Fibroblast of gingiva (primary cell): ENCODE results near the gene ZNF212.
A peak's percentile ranks its signal among the peaks of the same experiment; 100 is the strongest.
"Not testable (repeated sequence)": the region's sequence is repeated elsewhere in the genome, so short reads cannot be mapped to it uniquely, and the experiment has no call there.

Source experiments
- DNase-seq: peaks from one replicate; pipeline ENCODE4 v3.0.0-alpha.2; 2011; ENCODE audit warnings: low read depth

Gene ZNF212

DNA sequence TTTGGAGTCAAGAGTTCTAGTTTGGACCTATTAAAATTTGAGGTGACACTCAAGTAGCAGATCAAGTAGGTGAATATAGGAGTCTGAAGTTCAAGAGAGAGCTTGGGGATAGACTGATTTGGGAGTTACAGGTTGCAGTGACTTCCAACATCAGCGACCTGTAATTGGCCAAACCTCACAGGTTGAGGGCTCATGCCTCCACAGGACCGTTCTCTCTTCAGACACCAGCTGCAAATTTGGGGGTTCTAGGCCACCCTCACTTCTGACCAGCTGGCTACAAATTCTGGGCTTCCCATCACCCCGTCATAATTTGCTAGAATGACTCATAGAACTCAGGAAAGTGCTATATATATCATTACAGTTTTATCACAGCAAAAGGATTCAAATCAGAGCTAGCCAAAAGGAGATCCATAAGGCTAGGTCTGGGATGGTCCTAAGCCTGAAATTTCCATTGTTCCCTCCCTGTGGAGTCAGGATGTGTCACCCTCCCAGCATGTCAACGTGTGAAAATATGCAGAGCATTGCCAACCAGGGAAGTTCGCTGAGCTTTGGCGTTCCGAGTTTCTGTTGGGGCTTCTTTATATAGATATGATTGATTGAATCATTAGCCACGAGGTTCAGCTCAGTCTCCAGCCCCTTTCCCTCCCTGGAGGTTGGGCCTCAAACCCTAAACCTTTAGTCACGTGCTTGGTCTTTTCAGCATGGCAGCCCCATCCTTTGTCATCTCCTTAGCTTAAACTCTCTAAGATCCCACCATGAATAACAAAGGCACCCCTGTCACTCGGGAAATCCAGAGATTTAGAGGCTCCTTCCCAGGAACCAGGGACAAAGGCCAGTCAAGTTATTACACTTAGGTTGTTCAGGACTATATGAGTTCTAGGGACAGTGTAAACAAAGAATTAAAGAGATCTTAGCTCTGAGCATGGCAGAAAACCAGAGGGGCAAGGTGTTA lies 20.7 kb upstream of the ZNF212 start:
- no peak for DNase-seq

- peak; percentile 49 for DNase-seq
Measured at GRCh38 chr7:149220534-149220933, 18.9 kb upstream of the ZNF212 start.

GRCh38 chr7:149223176-149223575 lies 16.3 kb upstream of the ZNF212 start:
- DNase-seq: no peak

GRCh38 chr7:149223761-149224160 lies 15.7 kb upstream of the ZNF212 start:
- DNase-seq: no peak

DNA sequence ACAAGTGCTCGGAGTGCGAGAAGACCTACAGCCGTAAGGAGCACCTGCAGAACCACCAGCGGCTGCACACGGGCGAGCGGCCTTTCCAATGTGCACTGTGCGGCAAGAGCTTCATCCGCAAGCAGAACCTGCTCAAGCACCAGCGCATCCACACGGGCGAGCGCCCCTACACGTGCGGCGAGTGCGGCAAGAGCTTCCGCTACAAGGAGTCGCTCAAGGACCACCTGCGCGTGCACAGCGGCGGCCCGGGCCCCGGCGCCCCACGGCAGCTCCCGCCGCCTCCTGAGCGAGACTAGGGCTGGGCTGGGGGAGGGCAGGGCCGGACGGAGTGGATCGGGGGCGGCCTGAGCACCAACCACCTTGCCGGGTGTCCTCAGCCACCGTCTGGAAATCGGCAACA lies 15.1 kb upstream of the ZNF212 start:
- DNase-seq: no peak

GRCh38 chr7:149225106-149225505 lies 14.3 kb upstream of the ZNF212 start:
- no peak for DNase-seq

DNA sequence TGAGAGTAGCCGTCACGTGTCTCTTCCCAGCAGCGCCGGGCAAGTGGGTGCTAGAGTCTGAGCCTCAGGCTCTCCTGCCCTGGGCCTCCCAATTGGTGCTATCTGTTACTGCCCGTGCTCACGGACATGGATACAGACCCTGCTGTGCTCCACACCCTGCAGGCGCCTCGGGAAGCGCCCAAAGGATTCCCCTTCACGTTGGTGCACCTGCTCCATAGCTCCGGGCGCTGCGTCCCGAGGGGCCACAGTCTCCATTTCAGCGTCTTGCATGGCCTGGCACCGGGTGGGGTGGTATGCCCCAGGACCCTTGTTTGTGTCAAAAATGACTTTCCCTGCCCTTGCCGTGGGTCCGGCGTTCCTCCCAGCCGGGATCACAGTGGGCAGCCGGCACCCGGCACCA lies 13.8 kb upstream of the ZNF212 start:
- DNase-seq: no peak

DNA sequence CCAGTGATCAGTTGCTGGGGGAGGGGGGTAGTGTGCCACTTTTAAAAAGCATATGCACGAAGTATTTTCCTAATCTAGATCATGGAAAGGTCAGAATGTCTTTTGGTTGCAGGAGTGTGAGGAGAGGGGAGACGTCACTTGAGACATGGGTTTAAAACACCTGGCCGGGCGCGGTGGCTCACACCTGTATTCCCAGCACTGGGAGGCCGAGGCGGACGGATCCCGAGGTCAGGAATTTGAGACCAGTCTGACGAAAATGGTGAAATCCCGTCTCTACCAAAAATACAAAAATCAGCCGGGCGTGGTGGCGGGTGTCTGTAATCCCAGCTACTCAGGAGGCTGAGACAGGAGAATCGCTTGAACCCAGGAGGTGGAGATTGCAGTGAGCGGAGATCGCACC lies 13.1 kb upstream of the ZNF212 start:
- not testable (repeated sequence) for DNase-seq

GRCh38 chr7:149226840-149227494 lies 12.5 kb upstream of the ZNF212 start:
- no peak for DNase-seq

GRCh38 chr7:149228831-149229471 lies 10.5 kb upstream of the ZNF212 start:
- no peak for DNase-seq

DNA sequence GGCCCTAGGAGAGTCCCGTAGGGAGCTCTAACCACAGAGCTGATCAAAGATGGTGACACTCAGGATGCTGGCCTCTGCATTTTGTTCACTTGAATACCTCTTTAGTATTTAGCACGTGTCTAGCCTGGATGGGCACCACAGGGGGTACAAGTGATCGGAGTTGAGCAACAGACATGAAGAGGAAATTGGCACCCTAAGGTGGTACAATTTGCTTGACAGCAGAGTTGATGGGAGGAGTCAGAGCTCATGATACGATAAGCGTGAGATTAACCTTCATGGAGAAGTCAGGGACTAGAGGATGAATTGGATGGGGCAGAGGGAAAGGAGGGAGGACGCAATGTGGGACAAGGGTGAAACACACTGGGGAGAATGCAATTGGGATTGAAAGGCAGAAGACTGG lies 9.9 kb upstream of the ZNF212 start:
- DNase-seq: no peak

DNA sequence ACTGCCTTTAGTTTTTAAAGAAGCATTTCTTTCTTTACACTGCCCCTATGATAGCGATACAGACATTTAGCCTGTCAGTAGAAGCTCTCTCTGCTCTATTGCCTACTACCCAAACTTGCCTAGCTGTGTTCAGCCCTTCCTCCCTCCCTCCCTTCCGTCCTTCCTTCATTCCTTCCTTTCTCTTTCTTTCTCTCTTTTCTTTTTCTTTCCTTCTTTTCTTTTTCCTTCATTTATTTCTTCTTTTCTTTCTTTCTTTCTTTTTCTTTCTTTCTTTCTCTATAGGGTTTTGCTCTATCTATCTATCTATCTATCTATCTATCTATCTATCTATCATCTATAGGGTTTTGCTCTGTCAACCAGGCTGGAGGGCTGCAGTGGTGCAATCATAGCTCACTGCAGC lies 7.1 kb upstream of the ZNF212 start:
- no peak for DNase-seq

GRCh38 chr7:149233655-149234204 lies 5.7 kb upstream of the ZNF212 start:
- peak; percentile 59 for DNase-seq

GRCh38 chr7:149237502-149237901 lies 1.9 kb upstream of the ZNF212 start:
- no peak for DNase-seq

DNA sequence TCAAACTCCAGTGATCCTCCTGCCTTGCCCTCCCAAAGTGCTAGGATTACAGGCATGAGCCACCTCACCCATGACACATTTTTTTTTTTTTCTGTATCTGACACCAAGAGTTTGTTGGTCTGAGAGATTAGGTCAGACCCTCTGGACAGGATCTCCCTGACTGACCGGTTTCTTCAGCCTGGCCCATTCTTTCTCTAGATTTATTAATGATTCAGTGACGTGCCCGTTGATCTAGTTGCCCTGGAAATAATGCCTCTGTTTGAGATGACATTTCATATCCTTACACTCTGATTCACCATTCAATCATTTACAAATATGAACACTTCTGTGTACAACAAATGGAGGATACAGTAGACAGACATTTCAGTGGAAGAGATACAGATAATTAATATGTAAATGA lies 1.4 kb upstream of the ZNF212 start:
- no peak for DNase-seq

DNA sequence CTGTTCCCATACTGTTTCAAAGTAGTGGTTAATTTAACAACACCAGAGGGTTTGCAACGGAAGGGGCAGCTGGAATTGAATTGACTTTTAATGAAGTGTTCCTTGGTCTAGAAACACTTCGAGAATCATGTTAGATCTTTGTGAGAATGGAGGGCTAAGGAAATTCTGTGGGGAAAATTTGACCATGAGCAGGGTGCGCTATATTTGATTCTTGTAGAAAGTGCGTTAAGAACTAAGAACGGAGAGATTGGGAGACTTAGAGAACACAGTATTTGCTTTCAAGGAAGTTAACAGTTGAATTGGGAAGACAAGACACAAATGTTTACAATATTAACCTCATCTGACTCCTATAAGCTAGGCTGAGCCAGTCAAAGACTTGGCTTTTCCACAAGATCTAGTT lies 1.2 kb downstream of the ZNF212 start:
- no peak for DNase-seq

- DNase-seq: no peak
Measured at GRCh38 chr7:149241696-149242095, 2.2 kb downstream of the ZNF212 start.

GRCh38 chr7:149245244-149245643 lies 5.8 kb downstream of the ZNF212 start:
- DNase-seq: no peak

GRCh38 chr7:149245744-149246143 lies 6.3 kb downstream of the ZNF212 start:
- no peak for DNase-seq

GRCh38 chr7:149248777-149249176 lies 9.3 kb downstream of the ZNF212 start:
- DNase-seq: no peak

DNA sequence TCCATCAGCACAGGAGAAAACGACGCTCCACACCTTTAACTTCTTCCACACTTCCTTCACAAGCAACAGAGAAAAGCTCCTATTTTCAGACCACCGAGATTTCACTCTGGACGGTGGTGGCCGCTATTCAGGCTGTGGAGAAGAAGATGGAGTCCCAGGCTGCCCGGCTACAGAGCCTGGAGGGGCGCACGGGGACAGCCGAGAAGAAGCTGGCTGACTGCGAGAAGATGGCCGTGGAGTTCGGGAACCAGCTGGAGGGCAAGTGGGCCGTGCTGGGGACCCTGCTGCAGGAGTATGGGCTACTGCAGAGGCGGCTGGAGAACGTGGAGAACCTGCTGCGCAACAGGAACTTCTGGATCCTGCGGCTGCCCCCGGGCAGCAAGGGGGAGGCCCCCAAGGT lies 10.7 kb downstream of the ZNF212 start:
- not testable (repeated sequence) for DNase-seq

GRCh38 chr7:149251518-149251917 lies 12.1 kb downstream of the ZNF212 start:
- DNase-seq: not testable (repeated sequence)

DNA sequence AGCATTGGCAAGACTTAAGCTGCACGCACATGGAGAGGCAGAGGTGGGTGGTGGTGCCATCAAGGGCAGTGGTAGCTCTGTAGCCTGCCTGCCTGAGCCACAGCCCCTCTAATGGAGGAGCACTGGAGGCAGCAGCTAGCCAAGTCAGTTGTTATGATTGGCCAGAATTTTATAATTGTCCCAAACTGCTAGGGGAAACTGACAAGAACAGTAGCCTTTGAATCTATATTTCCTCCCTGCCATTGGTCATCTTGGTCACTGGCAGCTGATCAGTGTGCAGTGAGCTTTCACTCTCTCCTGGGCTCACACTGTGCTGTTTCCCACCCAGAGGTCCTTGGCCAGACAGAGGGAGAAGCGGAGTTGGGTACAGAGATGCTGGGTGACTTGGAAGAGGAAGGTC lies 12.9 kb downstream of the ZNF212 start:
- DNase-seq: no peak
